Measurements from ENCODE around the gene CACNA1S. TPM values are rescaled to one million over a fixed set of nuclear protein-coding genes. Genes with fewer than 3 reads are reported as not detected.

CACNA1S gene
- total and polyA plus RNA-seq, 2 of the 13 experiments (the other 11 are each of a cell fraction or from before 2014, with no cell fraction given): not detected

DNA sequence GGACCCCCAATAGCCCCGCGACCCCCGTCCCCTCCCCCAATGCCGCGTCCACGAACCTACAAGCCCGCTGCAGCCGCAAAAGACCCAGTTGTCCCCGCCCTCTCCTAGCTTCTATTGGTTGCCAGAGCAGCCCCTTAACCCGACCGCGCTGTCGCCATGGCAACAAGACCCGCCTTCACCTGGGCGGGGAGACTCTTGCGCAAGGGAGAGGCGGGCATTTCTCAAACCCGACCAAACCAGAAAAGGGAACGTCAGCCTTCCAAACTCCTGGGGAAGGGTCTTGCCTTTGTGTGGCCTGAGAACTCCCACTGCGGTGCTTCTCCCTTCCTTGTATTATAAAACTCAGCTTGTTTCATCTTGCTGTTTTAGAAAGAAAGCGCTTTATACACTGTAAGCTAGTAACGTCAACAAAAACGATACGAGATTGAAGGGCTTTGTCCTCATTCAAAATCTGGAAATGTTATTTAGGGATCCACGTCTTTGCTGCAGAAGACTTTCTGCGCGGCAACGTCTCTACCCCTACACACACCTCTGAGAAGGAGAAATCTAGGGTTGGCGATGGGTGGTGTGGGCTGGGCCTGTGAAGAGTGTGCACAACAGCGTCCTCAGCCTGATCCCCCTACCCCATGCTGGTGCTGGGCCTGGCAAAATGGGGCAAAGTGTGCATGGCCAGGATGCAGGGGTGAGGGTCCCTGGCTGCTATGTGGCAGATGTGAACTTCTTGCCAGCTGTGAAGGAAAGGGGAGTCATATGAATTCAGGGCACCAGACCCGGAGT lies 42.4 kb upstream of the CACNA1S start, which contains the start of gene TMEM9 (continued):
- TF ChIP-seq ARID4A (CRISPR knock-in tag; IDR thresholded peaks at IDR 0.05; ENCODE audit: borderline replicate concordance) (peak; percentile 44; the same call in 1 of the 2 replicates), JUN (CRISPR knock-in tag; IDR thresholded peaks at IDR 0.05) (0 out of 2 replicates have a peak, but pooled peaks have one; percentile 22), MTA1 (CRISPR knock-in tag; IDR thresholded peaks at IDR 0.05; ENCODE audit: borderline replicate concordance) (no peak), ZNF331 (CRISPR knock-in tag; IDR thresholded peaks at IDR 0.05) (no peak), ZNF720 (CRISPR knock-in tag; IDR thresholded peaks at IDR 0.05) (no peak), PATZ1 (CRISPR knock-in tag; IDR thresholded peaks at IDR 0.05) (no peak), SMYD3 (CRISPR knock-in tag; IDR thresholded peaks at IDR 0.05) (no peak), HIC2 (CRISPR knock-in tag; IDR thresholded peaks at IDR 0.05; ENCODE audit: low read depth) (no peak), ZNF30 (CRISPR knock-in tag; IDR thresholded peaks at IDR 0.05) (no peak), ZFP37 (CRISPR knock-in tag; IDR thresholded peaks at IDR 0.05; ENCODE audit: borderline replicate concordance) (no peak), ZNF564 (CRISPR knock-in tag; IDR thresholded peaks at IDR 0.05) (no peak), PCBP1 (IDR thresholded peaks at IDR 0.05; ENCODE audit: borderline replicate concordance, low read depth, low read length) (no peak), ZNF451 (CRISPR knock-in tag; IDR thresholded peaks at IDR 0.05) (no peak), ADNP (CRISPR knock-in tag; IDR thresholded peaks at IDR 0.05) (no peak), RFX1 (IDR thresholded peaks at IDR 0.05) (peak; percentile 94), ZBTB7A (CRISPR knock-in tag; IDR thresholded peaks at IDR 0.05) (no peak), TBX2 (CRISPR knock-in tag; IDR thresholded peaks at IDR 0.05; ENCODE audit: borderline replicate concordance) (no peak)
- TF ChIP-seq, protein P1, sequence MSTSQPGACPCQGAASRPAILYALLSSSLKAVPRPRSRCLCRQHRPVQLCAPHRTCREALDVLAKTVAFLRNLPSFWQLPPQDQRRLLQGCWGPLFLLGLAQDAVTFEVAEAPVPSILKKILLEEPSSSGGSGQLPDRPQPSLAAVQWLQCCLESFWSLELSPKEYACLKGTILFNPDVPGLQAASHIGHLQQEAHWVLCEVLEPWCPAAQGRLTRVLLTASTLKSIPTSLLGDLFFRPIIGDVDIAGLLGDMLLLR (CRISPR knock-in tag; IDR thresholded peaks at IDR 0.05): no peak
- TF ChIP-seq, protein P2, sequence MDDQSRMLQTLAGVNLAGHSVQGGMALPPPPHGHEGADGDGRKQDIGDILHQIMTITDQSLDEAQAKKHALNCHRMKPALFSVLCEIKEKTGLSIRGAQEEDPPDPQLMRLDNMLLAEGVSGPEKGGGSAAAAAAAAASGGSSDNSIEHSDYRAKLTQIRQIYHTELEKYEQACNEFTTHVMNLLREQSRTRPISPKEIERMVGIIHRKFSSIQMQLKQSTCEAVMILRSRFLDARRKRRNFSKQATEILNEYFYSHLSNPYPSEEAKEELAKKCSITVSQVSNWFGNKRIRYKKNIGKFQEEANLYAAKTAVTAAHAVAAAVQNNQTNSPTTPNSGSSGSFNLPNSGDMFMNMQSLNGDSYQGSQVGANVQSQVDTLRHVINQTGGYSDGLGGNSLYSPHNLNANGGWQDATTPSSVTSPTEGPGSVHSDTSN (CRISPR knock-in tag; IDR thresholded peaks at IDR 0.05; ENCODE audit: borderline replicate concordance): no peak
